H1 (cell line): ENCODE measurements around the gene RARB. TPM values are rescaled to one million over a fixed set of nuclear protein-coding genes. Genes with fewer than 3 reads are reported as not detected.

Source experiments
- CTCF ChIA-PET: fragments of 300-600 bp; sonication (Branson Sonifier 250); formaldehyde crosslinking; loops from one replicate; lab custom pipeline; 2021; ENCODE audit not compliant: partially characterized antibody; lab: Charles Lee
- POLR2A ChIA-PET: fragments of 300-600 bp; sonication (Branson Sonifier 250); formaldehyde crosslinking; loops from one replicate; lab custom pipeline; 2021; ENCODE audit warnings: inconsistent platforms; ENCODE audit not compliant: partially characterized antibody; lab: Charles Lee
- DNase-seq, 2 experiments: peaks; one replicate each; pipeline versions ENCODE4 v3.0.0 to v3.0.0-alpha.2; 2010 to 2022; ENCODE audit warnings: low spot score in 2 of 2, low read depth in 1 of 2, mixed read lengths in 1 of 2
- FAIRE-seq: peaks from 2 replicates; lab custom pipeline; 2011; peaks lifted over from hg19 to GRCh38; lab: Jason Lieb, UNC
- H2AFZ ChIP-seq: 2 replicates; pipeline ENCODE4 v1.8.1; 2012; ENCODE audit warnings: low read length, inconsistent platforms
- H2AK5ac ChIP-seq: 2 replicates; pipeline ENCODE4 v1.6.1; 2013; ENCODE audit warnings: low read depth, low read length
- H2BK120ac ChIP-seq: replicated peaks from 2 replicates; pipeline ENCODE3; 2013; ENCODE audit warnings: low read depth, low read length, inconsistent platforms
- H2BK12ac ChIP-seq: 2 replicates; pipeline ENCODE4 v1.6.1; 2013; ENCODE audit warnings: low read depth, low read length
- H2BK15ac ChIP-seq: 2 replicates; pipeline ENCODE4 v1.6.1; 2013; ENCODE audit warnings: low read length
- H2BK20ac ChIP-seq: 2 replicates; pipeline ENCODE4 v1.6.1; 2013; ENCODE audit warnings: low read length
- H2BK5ac ChIP-seq: 2 replicates; pipeline ENCODE4 v1.6.1; 2013; ENCODE audit warnings: low read depth, low read length
- H3K14ac ChIP-seq: 2 replicates; pipeline ENCODE4 v1.6.1; 2013; ENCODE audit warnings: inconsistent platforms; ENCODE audit not compliant: insufficient read length
- H3K18ac ChIP-seq: 2 replicates; pipeline ENCODE4 v1.6.1; 2013; ENCODE audit warnings: low read length; ENCODE audit errors: extremely low read depth
- H3K23ac ChIP-seq: 2 replicates; pipeline ENCODE4 v1.6.1; 2013; ENCODE audit warnings: inconsistent platforms; ENCODE audit not compliant: insufficient read length
- H3K23me2 ChIP-seq: 2 replicates; pipeline ENCODE4 v1.6.1; 2013; ENCODE audit warnings: low read depth, low read length
- H3K27ac ChIP-seq: 2 replicates; pipeline ENCODE4 v1.6.1; 2011; ENCODE audit warnings: low read depth, low read length, inconsistent platforms
- H3K27me3 ChIP-seq, 4 experiments: replicated peaks in 1 of 4; 1 replicate in 1 of 4; 2 replicates in 3 of 4; pipeline versions ENCODE4 v1.6.1 to v1.8.1; 2011 to 2013; ENCODE audit warnings: low read length in 3 of 4, mild to moderate bottlenecking in 3 of 4, inconsistent platforms in 2 of 4, mixed read lengths in 2 of 4, moderate library complexity in 1 of 4; ENCODE audit not compliant: control insufficient read depth in 3 of 4, insufficient read depth in 3 of 4; ENCODE audit errors: extremely low read depth in 1 of 4
- H3K36me3 ChIP-seq, 4 experiments: 2 replicates each; pipeline versions ENCODE4 v1.6.1 to v1.8.1; 2011 to 2013; ENCODE audit warnings: mild to moderate bottlenecking in 4 of 4, low read length in 3 of 4, moderate library complexity in 2 of 4, control low read depth in 1 of 4, inconsistent platforms in 1 of 4; ENCODE audit not compliant: insufficient read depth in 4 of 4, control insufficient read depth in 2 of 4
- H3K4ac ChIP-seq: replicated peaks from 2 replicates; pipeline ENCODE3; 2013; ENCODE audit warnings: low read length, low read depth, mixed read lengths, inconsistent platforms; ENCODE audit not compliant: insufficient read length
- H3K4me1 ChIP-seq, 4 experiments: replicated peaks in 1 of 4; 1 replicate in 1 of 4; 2 replicates in 3 of 4; pipeline versions ENCODE4 v1.6.1 to v1.8.1; 2011 to 2013; ENCODE audit warnings: low read length in 3 of 4, inconsistent platforms in 2 of 4, mixed read lengths in 1 of 4; ENCODE audit not compliant: insufficient read depth in 4 of 4, control insufficient read depth in 3 of 4
- H3K4me2 ChIP-seq, 2 experiments: 2 replicates each; pipeline versions ENCODE4 v1.6.1 to v1.8.1; 2011 to 2013; ENCODE audit warnings: low read depth in 2 of 2, low read length in 2 of 2, control low read depth in 1 of 2, inconsistent platforms in 1 of 2, mild to moderate bottlenecking in 1 of 2; ENCODE audit not compliant: insufficient read depth in 1 of 2
- H3K4me3 ChIP-seq, 4 experiments: fragments of 200-600, 300-600 bp in 1 of 4; sonication (generic), shearing (Covaris generic), sonication (Bioruptor Twin) in 1 of 4; 2 replicates each; pipeline versions ENCODE4 v1.5.1 to v1.8.1; 2011 to 2016; ENCODE audit warnings: low read length in 4 of 4, low read depth in 3 of 4, control low read depth in 2 of 4, inconsistent platforms in 2 of 4, mild to moderate bottlenecking in 2 of 4, mixed read lengths in 1 of 4, moderate library complexity in 1 of 4; ENCODE audit not compliant: insufficient read depth in 2 of 4; ENCODE audit errors: extremely low read depth in 1 of 4
- H3K56ac ChIP-seq: replicated peaks from 2 replicates; pipeline ENCODE3; 2013; ENCODE audit warnings: low read depth, mild to moderate bottlenecking, mixed read lengths, low read length, inconsistent platforms; ENCODE audit not compliant: insufficient read length
- H3K79me1 ChIP-seq: 2 replicates; pipeline ENCODE4 v1.6.1; 2013; ENCODE audit warnings: low read depth, low read length, control low read depth
- H3K79me2 ChIP-seq, 2 experiments: 2 replicates each; pipeline versions ENCODE4 v1.6.1 to v1.8.1; 2012 to 2013; ENCODE audit warnings: low read length in 2 of 2, mild to moderate bottlenecking in 2 of 2, inconsistent platforms in 1 of 2; ENCODE audit not compliant: insufficient read depth in 2 of 2, control insufficient read depth in 1 of 2
- H3K9ac ChIP-seq, 4 experiments: replicated peaks in 1 of 4; 1 replicate in 1 of 4; 2 replicates in 3 of 4; pipeline versions ENCODE4 v1.6.1 to v1.8.1; 2011 to 2013; ENCODE audit warnings: low read depth in 3 of 4, low read length in 3 of 4, control low read depth in 2 of 4, mild to moderate bottlenecking in 2 of 4, moderate library complexity in 2 of 4, inconsistent platforms in 1 of 4; ENCODE audit errors: extremely low read depth in 1 of 4
- H3K9me3 ChIP-seq, 2 experiments: 2 replicates each; pipeline versions ENCODE4 v1.6.1 to v1.8.1; 2012 to 2013; ENCODE audit warnings: mild to moderate bottlenecking in 2 of 2, moderate library complexity in 2 of 2, control low read depth in 1 of 2, inconsistent platforms in 1 of 2, low read depth in 1 of 2, low read length in 1 of 2, mixed read lengths in 1 of 2; ENCODE audit not compliant: insufficient read depth in 2 of 2
- H4K20me1 ChIP-seq, 2 experiments: replicated peaks in 1 of 2; 2 replicates each; pipeline versions ENCODE3 to v1.8.1; 2011 to 2013; ENCODE audit warnings: inconsistent platforms in 2 of 2, low read length in 2 of 2, mild to moderate bottlenecking in 1 of 2; ENCODE audit not compliant: insufficient read depth in 2 of 2, control insufficient read depth in 1 of 2
- H4K5ac ChIP-seq: 2 replicates; pipeline ENCODE4 v1.6.1; 2013; ENCODE audit warnings: low read length, low read depth, mixed read lengths, inconsistent platforms; ENCODE audit not compliant: insufficient read length
- H4K8ac ChIP-seq: 2 replicates; pipeline ENCODE4 v1.8.0; 2013; ENCODE audit warnings: mild to moderate bottlenecking, moderate library complexity, low read length, inconsistent platforms; ENCODE audit not compliant: insufficient read depth; ENCODE audit errors: extremely low read depth
- H4K91ac ChIP-seq: replicated peaks from 2 replicates; pipeline ENCODE3; 2013; ENCODE audit warnings: low read length, mixed read lengths, inconsistent platforms; ENCODE audit not compliant: insufficient read length
- ATF3 ChIP-seq: IDR thresholded peaks from 2 replicates; pipeline ENCODE4 v1.6.1; 2011; ENCODE audit warnings: low read depth, mild to moderate bottlenecking, low read length; ENCODE audit not compliant: insufficient read depth
- BACH1 ChIP-seq: IDR thresholded peaks from 2 replicates; pipeline ENCODE4 v1.6.1; 2012; ENCODE audit warnings: low read length, improper control_type of control experiment
- BCL11A ChIP-seq, 2 experiments: IDR thresholded peaks; one replicate each; pipeline ENCODE4 v1.6.1; 2011; ENCODE audit warnings: low read depth in 2 of 2, low read length in 2 of 2, mild to moderate bottlenecking in 2 of 2
- CHD1 ChIP-seq: IDR thresholded peaks from 2 replicates; pipeline ENCODE4 v1.6.1; 2012; ENCODE audit warnings: low read depth, low read length, improper control_type of control experiment
- CTBP2 ChIP-seq: IDR thresholded peaks from 2 replicates; pipeline ENCODE4 v1.7.0; 2011; ENCODE audit warnings: borderline replicate concordance, mild to moderate bottlenecking, moderate library complexity, mixed read lengths, low read length; ENCODE audit not compliant: insufficient read depth, insufficient read length
- EGR1 ChIP-seq: IDR thresholded peaks from 2 replicates; pipeline ENCODE4 v1.6.1; 2011; ENCODE audit warnings: low read depth, low read length, borderline replicate concordance
- NRF1 ChIP-seq: IDR thresholded peaks from 2 replicates; pipeline ENCODE4 v1.6.1; 2011; ENCODE audit warnings: mild to moderate bottlenecking, low read depth, low read length, improper control_type of control experiment
- WGBS, 2 experiments: shearing (Covaris generic) in 1 of 2; methylation state at CpG; one replicate each; pipeline versions ENCODE4 v1.1.6 to v1.1.7; 2013 to 2015; ENCODE audit warnings: low lambda C conversion rate in 2 of 2, mixed read lengths in 2 of 2, inconsistent platforms in 1 of 2, low coverage in 1 of 2, missing lambda C conversion rate in 1 of 2; ENCODE audit not compliant: insufficient replicate concordance in 2 of 2, insufficient coverage in 1 of 2, insufficient read length in 1 of 2; ENCODE audit errors: extremely low coverage in 1 of 2, missing lambda C conversion rate in 1 of 2; 5-methylcytosine and 5-hydroxymethylcytosine counted together
- polyA plus RNA-seq, 7 experiments: library from polyadenylated mRNA; depleted of rRNA in 3 of 7; stranded (reverse) in 5 of 7; unstranded in 2 of 7; fragments of >200 nt in 5 of 7; fragments of 200-250 nt in 2 of 7; gene quantifications; 1 replicate in 5 of 7; 2 replicates in 1 of 7; 4 replicates in 1 of 7; pipeline versions ENCODE4 v1.2.1 to v1.2.3, GENCODE V29; 2011 to 2013; ENCODE audit warnings: missing spikeins in 2 of 7, mixed read lengths in 2 of 7
- total RNA-seq: library from RNA; stranded (reverse); fragmentation: NEBNext Ultra II Directional; extraction: Animal tissue kit (Norgen Biotek cat#: 25700); gene quantifications from 2 replicates; pipeline ENCODE4 v1.2.1, GENCODE V29; 2021

The RARB gene
- total and polyA plus RNA-seq, 2 of the 8 experiments (the other 6 are each of a cell fraction or from before 2014, with no cell fraction given), result 0.15 to 0.22 TPM

- H3K4me1 ChIP-seq, result no peaks in the 10 kb centered on the region
- no peak for FAIRE-seq
- no peaks in the 10 kb centered on the region for H3K23me2 ChIP-seq
- ChIA-PET POLR2A (interaction anchor here (1.1 kb wide), 1 partner anchor 9 kb away, joined by 3 read pairs; no protein-coding TSS in a partner anchor), CTCF (interaction anchor here (0.9 to 5.1 kb wide), 3 partner anchors 10 to 158 kb away, joined by 3 to 25 read pairs (median 3); no protein-coding TSS in a partner anchor)
- H4K8ac ChIP-seq, result no peak overlapping the region
- no peak overlapping the region for H2BK12ac ChIP-seq
- H2BK120ac ChIP-seq, result no peak overlapping the region
- H3K4me3 ChIP-seq, result no peak overlapping the region
- no peak overlapping the region for H3K23ac ChIP-seq
- WGBS, 2 experiments, result 92% methylated on average over 1 of the region's 1 CpG; no CpG with 5 or more reads in 1 of the 2 experiments
- no peak overlapping the region for H3K18ac ChIP-seq
- no peaks in the 10 kb centered on the region for H3K79me1 ChIP-seq
- DNase-seq, result no peak
- no peak overlapping the region for H4K5ac ChIP-seq
- H2BK20ac ChIP-seq, result no peak overlapping the region
- H3K27me3 ChIP-seq, result no peaks in the 10 kb centered on the region
- H3K4ac ChIP-seq, result no peak overlapping the region
- peak overlapping the region; percentile 42 for H3K14ac ChIP-seq
- H3K9ac ChIP-seq, result no peak overlapping the region
- no peaks in the 10 kb centered on the region for H3K79me2 ChIP-seq
- H3K27ac ChIP-seq, result no peak overlapping the region
- H4K20me1 ChIP-seq, result peaks cover 0 to 2% of the 10 kb centered on the region in 2 experiments
- TF ChIP-seq BACH1, result no peak
- TF ChIP-seq NRF1, result no peak
- TF ChIP-seq EGR1, result no peak
- TF ChIP-seq BCL11A (IDR thresholded peaks at IDR 0.05; ENCODE audit: low read depth in 2 of 2, low read length in 2 of 2), result no peak
- no peak for TF ChIP-seq CTBP2
- TF ChIP-seq ATF3, result no peak
- no peak for TF ChIP-seq CHD1
- H2AFZ ChIP-seq, result no peak overlapping the region
- H3K56ac ChIP-seq, result no peak overlapping the region
- no peaks in the 10 kb centered on the region for H3K9me3 ChIP-seq
- no peak overlapping the region for H2BK5ac ChIP-seq
- no peak overlapping the region for H2AK5ac ChIP-seq
- no peak overlapping the region for H3K4me2 ChIP-seq
- H4K91ac ChIP-seq, result no peak overlapping the region
- peaks cover 12 to 72% (median 31%) of the 10 kb centered on the region in 4 experiments; a peak in 7 of 8 replicates for H3K36me3 ChIP-seq
- H2BK15ac ChIP-seq, result no peak overlapping the region
Observed at GRCh38 chr3:25603703-25604102, 175.6 kb downstream of the RARB start.
